Measurements from ENCODE around the gene ARSI.
"Not testable (repeated sequence)": the region's sequence is repeated elsewhere in the genome, so short reads cannot be mapped to it uniquely, and the experiment has no call there.

Gene ARSI

DNA sequence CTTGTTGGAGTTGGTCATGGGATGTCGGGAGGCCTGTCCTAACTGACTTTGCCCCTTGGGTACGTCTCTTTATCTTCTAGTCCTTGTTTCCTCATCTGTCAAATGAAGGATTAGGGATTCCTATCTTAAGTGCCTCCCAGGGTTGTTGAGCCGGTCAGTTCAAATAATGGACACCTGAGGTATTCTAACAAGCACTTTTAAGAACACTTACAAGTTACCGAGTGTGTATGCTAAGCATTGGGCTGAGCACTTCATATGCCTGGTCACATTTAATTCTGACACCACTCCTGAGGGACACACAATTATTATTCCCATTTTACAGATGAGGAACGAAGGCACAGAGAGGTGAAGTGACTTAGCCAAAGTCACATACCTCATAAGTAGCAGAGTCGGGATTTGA is 50.2 kb downstream of the ARSI start:
- H3K9me3 Mint-ChIP-seq = no peaks in the 10 kb centered on the region
- H3K27me3 Mint-ChIP-seq = peaks cover 6 to 13% of the 10 kb centered on the region in 2 donors
- ATAC-seq (replicated peaks) (no peak), DNase-seq (no peak)
- H3K36me3 Mint-ChIP-seq = no peaks in the 10 kb centered on the region
- H3K27ac Mint-ChIP-seq = no peak overlapping the region
- no peak overlapping the region for H3K4me3 Mint-ChIP-seq
- H3K4me1 Mint-ChIP-seq = no peaks in the 10 kb centered on the region

DNA sequence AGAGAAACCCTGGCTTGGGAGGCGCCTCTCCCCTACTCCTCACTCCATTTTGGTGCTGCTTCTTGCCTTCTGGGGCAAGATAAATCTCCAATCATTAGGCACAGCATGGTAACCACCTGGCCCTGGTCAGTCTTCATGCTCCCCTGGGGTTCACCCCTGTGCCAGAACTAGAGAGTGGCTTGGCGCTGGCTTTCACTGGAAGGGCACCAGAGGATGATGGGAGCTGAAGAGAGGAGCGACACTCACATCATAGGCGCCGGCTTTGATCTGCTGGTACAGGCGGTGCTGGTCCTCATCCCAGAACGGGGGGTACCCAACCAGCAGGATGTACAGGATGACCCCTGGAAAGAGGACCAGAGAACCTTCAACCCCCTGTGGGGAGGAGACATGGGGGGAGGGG is 51.2 kb downstream of the ARSI start:
- peaks cover 6 to 13% of the 10 kb centered on the region in 2 donors for H3K27me3 Mint-ChIP-seq
- no peak for DNase-seq
- H3K27ac Mint-ChIP-seq = peak overlapping the region; percentile 22
- no peak overlapping the region for H3K4me3 Mint-ChIP-seq
- H3K9me3 Mint-ChIP-seq = no peaks in the 10 kb centered on the region
- ATAC-seq (replicated peaks) = no peak
- no peaks in the 10 kb centered on the region for H3K36me3 Mint-ChIP-seq
- H3K4me1 Mint-ChIP-seq = no peaks in the 10 kb centered on the region

DNA sequence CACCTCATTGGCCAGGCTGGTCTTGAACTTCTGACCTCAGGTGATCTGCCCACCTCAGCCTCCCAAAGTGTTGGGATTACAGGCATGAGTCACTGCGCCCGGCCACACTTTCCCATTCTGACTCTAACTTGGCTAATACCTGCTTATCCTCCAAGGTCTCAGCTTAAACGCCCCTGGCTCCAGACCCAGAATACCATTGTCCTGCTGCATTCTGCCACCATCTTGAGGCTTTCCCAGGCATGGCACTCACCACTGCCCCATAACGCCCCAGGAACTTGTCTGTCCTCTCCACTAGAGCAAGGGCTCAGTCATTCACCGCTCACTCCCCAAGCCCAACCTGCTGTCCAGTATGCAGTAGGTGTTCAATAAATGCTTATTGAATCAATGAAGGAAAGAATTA is 53.0 kb downstream of the ARSI start:
- Mint-ChIP-seq H3K9me3 (no peaks in the 10 kb centered on the region), H3K27me3 (peaks cover 11 to 23% of the 10 kb centered on the region in 2 donors), H3K4me3 (no peak overlapping the region), H3K27ac (no peak overlapping the region), H3K36me3 (no peaks in the 10 kb centered on the region), H3K4me1 (no peaks in the 10 kb centered on the region)
- ATAC-seq (replicated peaks) = no peak
- DNase-seq = no peak

DNA sequence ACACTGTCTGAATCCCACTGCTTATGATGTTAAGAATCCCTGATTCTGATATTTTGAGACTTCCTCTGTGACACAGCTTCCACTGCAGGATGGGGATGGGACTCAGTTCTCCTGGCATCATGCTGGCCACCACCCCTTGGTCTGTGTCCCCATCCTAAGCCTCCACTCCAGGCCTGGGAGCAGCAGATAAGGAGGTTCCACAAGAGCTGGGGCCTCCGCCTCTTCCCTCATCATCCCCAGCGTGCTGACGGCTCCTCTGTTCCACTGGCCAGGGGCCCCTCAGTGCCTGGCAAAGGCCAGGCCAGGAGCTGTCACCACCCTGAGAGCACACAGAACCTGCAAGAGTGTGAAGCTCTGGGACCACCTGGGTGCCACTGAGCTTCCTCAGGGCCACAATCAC is 53.8 kb downstream of the ARSI start:
- H3K27ac Mint-ChIP-seq = no peak overlapping the region
- no peaks in the 10 kb centered on the region for H3K4me1 Mint-ChIP-seq
- no peak for ATAC-seq (replicated peaks)
- peaks cover 11 to 30% of the 10 kb centered on the region in 2 donors for H3K27me3 Mint-ChIP-seq
- H3K4me3 Mint-ChIP-seq = no peak overlapping the region
- H3K9me3 Mint-ChIP-seq = no peaks in the 10 kb centered on the region
- no peaks in the 10 kb centered on the region for H3K36me3 Mint-ChIP-seq
- DNase-seq = no peak

DNA sequence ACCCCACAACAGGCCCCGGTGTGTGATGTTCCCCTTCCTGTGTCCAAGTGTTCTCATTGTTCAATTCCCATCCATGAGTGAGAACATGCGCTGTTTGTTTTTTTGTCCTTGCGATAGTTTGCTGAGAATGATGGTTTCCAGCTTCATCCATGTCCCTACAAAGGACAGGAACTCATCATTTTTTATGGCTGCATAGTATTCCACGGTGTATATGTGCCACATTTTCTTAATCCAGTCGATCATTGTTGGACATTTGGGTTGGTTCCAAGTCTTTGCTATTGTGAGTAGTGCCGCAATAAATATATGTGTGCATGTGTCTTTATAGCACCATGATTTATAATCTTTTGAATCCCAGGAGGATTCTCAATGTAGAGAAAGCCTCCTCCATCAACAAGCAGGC is 54.2 kb downstream of the ARSI start:
- not testable (repeated sequence) for DNase-seq; ATAC-seq (replicated peaks); H3K9me3 Mint-ChIP-seq; H3K4me3 Mint-ChIP-seq; H3K27ac Mint-ChIP-seq; H3K4me1 Mint-ChIP-seq; H3K36me3 Mint-ChIP-seq
- peaks cover 11 to 30% of the 10 kb centered on the region in 2 donors for H3K27me3 Mint-ChIP-seq

DNA sequence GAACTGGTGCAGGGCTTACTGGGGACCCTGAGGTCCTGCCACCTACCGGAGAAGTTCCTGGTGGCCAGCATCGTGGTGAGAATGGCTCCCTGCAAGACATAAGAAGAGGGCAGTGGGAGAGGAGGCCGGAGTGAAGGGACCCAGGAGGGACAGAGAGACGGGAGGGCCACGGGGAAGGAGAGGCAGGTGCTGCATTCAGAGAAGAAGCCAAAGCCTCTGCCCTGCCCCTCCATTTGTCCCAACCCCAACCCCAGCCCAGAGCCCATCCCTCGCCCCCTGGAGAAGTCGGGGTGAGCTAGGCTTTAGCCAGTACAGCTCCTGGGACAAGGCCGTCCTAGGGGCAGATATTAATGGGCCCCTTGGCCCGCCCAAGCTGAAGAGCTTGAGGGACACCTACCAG is 55.0 kb downstream of the ARSI start:
- Mint-ChIP-seq H3K27me3 (peaks cover 11 to 30% of the 10 kb centered on the region in 2 donors), H3K27ac (no peak overlapping the region), H3K4me3 (no peak overlapping the region), H3K36me3 (no peaks in the 10 kb centered on the region), H3K4me1 (no peaks in the 10 kb centered on the region), H3K9me3 (no peaks in the 10 kb centered on the region)
- DNase-seq (no peak), ATAC-seq (replicated peaks) (no peak)

DNA sequence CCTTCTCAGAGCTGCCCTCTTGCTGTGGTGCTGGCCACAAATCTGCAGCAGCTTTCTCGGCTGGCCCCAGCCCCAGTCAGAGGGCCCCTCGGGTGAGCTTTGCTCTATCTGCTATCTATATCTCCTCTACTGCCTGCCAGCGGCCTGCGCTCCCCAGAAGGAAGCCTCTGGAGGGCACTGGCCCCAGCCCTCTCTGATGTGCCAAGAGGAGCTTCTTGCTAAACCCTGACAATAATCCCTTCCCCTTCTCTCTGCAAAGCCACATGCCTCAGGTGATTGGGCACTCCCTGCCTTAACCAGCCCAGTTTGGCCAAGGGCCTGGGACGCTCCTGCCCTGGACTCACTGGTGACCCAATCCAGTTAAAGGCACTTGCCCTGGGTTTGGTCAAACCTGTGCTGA is 55.9 kb downstream of the ARSI start:
- Mint-ChIP-seq H3K36me3 (no peaks in the 10 kb centered on the region), H3K9me3 (no peaks in the 10 kb centered on the region), H3K27ac (no peak overlapping the region), H3K4me1 (no peaks in the 10 kb centered on the region), H3K27me3 (peaks cover 11 to 30% of the 10 kb centered on the region in 2 donors), H3K4me3 (no peak overlapping the region)
- ATAC-seq (replicated peaks) (no peak), DNase-seq (no peak)

DNA sequence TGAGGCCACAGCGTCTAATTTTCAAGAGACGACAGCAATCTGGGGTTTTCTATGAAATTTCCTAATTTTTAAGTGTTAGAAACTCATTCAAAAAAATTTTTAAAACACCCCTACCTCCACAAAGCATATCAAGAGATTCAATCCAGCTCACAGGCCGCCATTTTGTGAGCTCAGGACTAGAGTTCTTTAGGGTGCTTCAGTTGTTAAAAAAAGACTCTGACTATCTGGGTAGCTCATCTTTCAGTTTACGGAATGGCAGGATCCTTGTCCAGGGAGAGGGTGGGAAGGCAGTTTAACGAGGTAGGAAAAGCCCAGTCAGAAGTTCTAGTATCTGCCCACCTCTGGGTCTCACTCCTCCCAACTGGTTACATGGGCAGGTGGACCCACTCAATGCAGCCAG is 56.3 kb downstream of the ARSI start:
- Mint-ChIP-seq H3K27me3 (peaks cover 11 to 30% of the 10 kb centered on the region in 2 donors), H3K4me3 (no peak overlapping the region), H3K27ac (no peak overlapping the region), H3K4me1 (no peaks in the 10 kb centered on the region), H3K9me3 (no peaks in the 10 kb centered on the region), H3K36me3 (no peaks in the 10 kb centered on the region)
- DNase-seq = no peak
- ATAC-seq (replicated peaks) = no peak

Data from stimulated activated naive B cell treated with anti-CD40 and anti-IgM and Interleukin-4, amounts not matched to agents 10 μg/mL and 1 μg/mL and 100 μg/mL, for 72 hours (primary cell).